ENCODE results near the gene PDZD7.
"Not testable (repeated sequence)": the region's sequence is repeated elsewhere in the genome, so short reads cannot be mapped to it uniquely, and the experiment has no call there.

The PDZD7 gene

DNA sequence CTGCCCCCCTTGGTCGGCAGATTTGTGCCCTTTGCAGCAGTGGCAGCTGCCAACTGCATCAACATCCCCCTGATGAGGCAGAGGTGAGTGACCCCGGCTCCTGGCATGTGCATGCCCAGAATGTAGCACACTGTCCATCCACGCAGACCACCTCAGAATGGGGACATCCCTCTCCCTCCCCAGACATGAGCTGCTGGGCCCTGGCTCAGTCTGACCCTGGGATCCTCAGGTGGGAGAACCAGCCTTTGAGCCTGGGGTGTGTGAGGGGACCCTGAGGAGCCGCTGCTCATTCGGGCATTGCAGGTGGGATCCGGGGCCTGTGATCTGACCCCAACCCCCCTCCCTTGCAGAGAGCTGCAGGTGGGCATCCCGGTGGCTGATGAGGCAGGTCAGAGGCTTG, 5.8 kb upstream of the PDZD7 start:
- DNase-seq: no peak

DNA sequence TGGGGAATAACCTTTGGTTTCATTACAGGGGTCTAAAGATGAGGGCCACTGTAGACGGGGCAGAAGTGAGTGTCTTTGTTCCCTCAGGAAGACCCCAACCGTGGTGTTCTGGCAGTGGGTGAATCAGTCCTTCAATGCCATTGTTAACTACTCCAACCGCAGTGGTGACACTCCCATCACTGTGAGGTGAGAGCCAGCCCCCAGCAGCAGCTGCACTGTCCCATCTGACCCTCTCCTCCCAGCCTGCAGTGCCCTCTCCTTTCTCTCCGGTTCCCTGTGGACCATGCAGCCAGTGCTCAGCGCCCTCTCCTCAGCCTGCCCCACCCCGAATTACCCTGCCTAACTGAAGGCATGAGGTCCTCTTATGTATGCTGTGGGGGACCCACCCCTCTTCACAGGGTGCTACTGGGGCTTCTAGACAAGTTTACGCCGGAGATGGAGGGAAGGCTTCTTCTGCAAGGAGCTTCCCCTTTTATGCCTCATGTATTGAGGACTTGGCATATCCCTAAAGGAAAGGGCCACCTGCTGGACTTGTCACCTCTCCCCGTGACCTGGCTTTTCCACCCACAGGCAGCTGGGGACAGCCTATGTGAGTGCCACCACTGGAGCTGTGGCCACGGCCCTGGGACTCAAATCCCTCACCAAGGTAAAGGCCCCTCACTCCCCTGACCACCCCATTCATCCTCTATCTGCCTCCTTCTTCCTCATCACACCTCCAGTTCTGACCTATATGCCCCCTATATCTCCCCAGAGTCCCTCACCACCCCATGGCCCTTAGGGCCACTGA, 5.2 kb upstream of the PDZD7 start:
- DNase-seq: no peak

DNA sequence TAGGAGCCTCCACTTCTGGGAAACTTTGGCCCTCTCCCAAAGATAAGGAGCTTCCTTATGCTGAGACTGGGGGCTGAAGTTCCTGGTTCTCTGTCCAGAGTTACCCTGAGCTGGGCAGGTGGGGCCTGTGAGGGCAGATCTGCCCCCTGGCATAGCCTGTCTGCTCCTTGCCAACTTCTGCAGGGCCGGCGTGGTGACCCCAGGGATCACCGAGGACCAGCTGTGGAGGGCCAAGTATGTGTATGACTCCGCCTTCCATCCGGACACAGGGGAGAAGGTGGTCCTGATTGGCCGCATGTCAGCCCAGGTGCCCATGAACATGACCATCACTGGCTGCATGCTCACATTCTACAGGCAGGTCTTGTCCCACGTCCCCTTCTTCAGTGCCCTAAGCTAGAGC, 4.4 kb upstream of the PDZD7 start:
- DNase-seq: no peak

DNA sequence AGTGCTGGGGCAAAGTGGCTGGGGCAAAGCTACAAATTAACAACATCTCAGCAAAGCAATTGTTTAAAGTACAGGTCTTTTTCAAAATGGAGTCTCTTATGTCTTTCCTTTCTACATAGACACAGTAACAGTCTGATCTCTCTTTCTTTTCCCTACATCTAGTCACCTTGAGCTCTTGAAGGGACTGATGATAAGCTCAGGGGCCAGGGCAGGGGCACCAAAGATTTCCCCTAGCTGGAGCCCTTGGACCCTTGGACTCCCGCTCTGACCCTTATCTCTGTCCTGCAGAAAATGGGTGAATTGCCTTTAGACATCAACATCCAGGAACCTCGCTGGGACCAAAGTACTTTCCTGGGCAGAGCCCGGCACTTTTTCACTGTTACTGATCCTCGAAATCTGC, 3.5 kb upstream of the PDZD7 start:
- DNase-seq: not testable (repeated sequence)

DNA sequence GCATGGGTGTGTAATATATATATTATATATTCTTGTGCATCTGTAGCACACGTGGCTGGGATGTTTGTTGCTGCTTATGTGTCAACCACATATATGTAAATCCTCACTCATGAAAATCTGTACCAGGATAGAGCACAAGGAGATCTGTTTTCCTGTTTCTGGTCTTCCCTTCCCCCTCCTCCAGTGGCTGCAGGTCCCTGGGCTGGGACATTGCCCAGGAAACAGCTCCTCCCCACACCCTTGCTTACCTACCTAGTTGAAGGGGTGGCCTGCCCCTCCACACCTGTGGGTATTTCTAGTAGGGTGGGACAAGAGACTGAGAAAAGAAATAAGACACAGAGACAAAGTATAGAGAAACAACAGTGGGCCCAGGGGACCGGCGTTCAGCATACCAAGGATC, 2.3 kb upstream of the PDZD7 start:
- no peak for DNase-seq

DNA sequence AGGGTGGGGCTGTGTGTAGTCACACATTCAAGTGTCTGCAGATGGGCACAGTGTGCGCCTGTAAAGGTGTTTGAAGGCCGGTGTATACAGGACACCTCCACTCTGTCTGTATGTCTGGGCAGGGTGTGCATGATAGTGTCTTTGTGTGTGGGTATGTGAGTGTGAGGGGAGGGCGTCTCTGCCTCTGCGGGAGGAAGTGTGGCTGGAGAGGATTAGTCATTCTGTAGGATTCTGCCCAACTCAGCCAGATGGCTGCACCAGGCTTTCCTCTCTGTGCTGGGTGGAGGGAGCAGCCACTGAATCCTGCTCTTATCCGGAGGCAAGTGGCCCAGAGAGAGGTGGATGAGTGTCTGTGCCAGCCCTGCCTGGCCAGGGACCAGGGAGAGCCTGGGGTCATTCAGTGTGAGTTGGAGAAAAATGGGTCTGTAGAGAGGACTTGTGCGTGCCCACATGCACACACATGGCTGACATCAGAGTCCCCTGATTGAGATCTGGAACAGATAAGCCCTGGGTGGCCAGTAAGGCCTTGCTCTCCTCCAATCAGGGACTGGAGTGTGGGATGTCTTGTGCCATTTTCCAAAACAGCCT, 1.8 kb upstream of the PDZD7 start:
- DNase-seq: no peak

DNA sequence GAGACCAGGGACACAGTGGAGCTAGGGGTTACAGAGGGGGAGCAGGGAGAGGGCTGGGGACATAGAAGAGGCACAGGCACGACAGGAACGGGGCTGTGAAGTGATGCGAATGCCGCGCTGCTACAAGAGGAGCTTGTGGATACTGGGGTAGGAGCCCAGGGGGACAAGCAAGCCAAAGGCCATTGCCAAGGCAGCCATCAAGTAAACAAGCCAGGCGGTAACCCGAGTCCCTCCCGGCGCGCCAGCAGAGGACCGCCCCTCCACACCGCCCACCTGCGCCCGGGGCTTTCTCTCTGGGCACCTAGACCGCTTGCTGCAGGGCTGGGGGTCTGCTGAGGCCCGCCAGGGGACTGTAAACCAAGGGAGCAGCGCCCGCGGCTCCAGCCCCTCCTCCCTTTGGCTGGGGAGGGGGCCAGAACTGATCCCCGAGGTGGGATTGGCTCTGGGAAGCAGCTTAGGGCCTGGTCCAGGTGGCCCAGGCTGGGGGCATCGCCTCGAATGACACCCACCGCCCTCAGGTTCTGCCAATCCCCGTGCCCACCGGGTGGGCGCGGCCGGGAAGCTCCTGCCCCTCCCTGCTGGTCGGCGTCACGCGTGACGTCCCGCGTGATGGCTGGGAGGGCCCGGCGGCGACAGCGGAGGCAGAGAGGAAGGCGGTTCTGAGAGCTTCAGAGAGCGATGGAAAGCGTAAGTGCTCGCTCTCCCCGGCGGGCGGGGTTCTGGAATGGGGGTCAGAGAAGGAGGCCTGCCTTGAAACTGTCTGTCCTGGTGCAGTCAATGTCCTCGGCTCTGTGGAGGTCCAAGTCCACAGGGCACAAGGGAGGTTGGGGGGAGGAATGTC, 1.1 kb upstream of the PDZD7 start:
- no peak for DNase-seq

DNA sequence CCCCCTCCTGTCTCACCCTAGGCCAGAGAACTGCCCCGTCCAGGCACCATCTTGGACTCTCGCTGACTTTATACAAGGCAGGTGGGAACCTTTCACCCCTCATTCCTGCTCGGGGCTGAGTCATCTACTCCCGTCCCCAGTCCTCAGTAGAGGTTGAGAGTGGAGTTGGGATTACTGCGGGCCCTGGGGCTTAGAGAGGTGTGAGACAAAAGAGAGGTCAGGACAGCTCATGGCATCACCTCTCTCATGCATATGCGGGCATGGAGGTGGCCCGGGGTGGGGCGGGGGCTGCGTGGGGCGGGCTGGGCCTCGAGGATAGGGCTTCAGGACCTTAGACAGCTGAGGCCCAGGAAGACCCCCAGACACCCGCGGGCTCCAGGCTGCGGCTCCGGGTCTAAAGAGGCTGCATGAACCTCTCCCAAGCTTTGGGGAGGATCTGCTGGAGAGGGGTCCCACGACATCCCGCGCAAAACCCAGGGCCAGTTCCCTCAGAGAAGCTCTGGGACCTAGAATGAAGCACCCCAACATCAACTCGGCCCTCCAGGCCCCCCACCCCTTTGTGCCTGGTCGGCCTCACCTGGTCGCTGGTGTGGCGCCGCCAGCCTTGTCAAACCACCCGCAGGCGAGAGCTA, 317 bp downstream of the PDZD7 start:
- no peak for DNase-seq

DNA sequence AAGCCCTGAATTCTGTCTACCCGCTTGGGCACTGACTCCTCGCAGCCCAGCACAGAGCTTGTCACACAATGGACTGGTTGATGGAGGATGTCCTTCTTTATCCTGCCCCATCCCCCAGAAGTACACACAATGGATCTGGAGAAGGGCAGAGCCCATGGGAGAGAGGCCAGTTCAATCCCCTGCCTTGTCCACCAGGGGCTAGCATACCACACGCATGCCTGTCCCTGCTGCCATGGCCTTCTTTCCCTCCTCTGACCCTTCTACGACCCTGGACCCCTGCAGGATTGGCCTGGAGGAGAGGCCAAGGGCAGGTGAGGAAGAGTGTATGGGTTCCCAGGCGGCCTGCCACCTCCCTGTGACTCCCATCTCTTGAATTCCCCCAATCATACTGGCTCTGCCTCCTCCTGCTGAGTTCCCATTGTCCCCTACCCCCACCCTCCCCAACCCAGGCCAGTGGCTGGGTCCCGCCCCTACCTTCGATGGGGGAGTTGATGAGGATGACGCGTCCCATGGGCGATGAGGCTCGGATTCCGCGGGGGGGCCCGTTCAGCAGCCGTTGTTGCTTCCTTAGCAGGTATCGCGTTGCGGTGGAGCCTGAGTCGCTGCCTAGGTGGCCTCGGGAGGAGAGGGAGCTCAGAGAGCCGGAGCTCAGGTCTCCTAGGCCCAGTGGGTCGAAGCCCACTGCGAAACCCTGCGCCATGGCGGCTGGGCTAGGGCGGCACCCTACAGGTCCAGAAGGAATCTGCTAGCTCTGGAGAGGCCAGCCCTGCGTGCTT, 1.2 kb downstream of the PDZD7 start:
- DNase-seq: no peak

DNA sequence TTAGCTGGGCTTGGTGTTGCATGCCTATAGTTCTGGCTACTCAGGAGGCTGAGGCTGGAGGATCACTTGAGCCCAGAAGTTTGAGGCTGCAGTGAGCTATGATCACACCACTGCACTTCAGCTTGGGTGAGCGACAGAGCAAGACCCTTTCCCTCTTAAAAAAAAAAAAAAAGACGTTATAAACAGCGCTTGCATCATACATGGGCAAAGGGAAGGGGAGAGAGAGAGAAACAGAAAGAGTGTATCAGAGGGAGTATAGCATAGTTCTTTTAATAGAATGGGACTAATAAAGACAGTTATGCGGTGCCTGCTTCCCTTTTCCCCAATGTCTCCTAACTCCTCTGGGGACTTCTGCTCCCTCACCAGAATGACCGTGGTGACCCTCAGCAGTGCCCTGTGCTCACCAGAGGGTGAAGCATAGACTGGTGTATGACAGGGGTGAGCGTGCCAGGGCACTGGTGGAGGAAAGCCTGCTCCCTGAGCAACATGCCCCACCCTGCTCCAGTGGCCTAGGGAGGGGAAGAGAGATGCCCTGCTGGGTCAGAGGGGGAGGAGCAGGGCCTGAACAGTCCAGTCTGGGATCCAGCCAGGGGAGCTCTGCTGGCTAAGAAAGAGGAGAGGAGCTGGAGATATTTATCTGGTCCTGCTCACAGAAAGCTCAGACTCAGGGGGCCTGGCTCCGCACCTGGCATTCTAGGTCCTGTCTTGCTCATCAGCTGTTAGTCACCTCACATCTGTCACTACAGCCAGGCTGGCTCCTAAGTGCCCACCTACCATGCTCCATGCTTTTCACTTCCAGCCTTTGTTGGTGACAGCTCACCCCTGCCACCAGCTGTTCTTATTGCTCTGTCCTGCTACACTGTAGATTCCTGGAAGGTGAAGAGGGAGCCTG, 2.2 kb downstream of the PDZD7 start:
- DNase-seq: no peak

DNA sequence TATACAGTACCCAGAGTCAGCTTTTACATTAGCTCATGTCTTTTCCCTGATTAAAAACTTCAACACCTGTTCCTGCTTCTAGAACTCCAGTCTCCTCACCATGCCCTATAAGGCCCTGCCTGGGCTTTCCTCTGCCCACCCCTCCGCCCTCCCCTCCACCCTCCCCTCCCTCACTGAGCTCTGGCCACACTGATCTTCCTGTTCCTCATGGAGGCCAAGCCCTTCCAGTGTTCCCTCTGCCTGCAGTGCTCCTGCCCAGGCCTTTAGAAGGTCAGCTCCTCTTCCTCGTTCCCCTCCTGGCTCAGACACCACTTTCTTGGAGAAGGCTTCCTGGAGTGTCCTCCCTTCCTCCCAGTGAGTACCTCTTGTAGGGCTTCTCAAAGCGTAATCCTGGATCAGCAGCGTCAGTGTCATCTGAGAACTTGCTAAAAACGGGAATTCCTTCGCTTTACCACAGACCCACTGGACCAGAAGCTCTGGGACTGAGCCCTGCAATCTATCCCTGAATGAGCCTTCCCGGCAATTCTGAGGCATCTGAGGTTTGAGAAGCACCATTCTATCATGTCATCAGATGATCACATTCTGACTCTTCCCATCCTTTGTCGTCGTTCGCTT, 3.7 kb downstream of the PDZD7 start:
- DNase-seq: no peak

DNA sequence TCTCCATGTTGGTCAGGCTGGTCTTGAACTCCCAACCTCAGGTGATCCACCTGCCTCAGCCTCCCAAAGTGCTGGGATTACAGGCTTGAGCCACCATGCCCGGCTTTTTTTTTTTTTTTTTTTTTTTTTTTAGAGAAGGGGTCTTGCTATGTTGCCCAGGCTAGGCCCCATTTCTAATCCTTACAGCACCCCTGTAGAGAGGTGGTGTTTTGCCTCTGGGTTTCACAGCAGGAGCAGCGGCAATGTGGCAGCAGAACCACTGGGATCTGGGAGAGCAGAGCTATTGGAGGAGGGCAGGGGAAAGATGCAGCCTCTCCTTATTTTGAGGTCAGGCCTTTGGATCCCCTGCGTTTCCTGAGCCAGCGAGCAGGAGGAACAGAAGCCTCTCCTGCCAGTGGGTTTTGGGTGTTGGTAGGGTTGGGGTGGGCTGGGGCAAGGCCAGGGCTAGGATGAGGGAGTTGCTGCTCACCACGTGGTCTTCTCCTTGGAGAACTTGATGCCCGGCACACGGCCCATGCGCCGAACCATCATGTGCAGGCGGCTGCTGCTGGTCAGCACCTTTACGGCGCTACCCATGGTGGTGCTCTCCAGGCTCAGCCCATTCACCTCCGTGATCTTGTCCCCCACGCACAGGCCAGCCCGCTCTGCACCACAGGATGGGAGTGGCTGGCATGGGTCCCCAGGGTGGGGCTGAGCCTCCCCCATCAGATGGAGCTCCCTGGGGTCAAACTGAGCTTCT, 7.8 kb downstream of the PDZD7 start:
- DNase-seq: no peak

DNA sequence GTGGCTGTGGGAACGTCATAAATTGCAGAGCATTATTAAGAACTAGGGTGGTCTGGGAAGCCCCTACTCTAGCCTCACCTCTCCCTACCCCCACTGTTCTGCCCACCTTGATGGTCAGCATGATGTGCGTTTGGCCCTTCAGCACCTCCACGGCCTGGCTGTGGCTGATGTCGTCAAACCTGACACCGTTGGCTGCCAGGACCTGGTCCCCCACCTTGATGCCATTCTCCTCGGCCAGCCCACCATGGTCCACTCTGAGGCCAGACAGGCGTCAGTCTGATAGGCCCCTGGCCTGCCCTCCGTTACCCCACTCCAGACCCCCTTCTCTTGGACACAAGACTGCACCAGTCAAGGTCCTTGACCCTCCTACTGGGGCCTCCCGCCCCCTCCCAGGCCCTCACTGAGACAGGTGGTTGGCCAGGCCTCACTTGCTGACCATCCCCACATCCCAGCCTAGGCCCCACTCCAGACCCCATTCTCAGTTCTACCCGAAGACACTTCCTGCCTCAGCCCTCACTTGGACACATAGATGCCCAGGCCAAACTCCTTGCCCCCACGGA, 9.2 kb downstream of the PDZD7 start:
- no peak for DNase-seq

DNA sequence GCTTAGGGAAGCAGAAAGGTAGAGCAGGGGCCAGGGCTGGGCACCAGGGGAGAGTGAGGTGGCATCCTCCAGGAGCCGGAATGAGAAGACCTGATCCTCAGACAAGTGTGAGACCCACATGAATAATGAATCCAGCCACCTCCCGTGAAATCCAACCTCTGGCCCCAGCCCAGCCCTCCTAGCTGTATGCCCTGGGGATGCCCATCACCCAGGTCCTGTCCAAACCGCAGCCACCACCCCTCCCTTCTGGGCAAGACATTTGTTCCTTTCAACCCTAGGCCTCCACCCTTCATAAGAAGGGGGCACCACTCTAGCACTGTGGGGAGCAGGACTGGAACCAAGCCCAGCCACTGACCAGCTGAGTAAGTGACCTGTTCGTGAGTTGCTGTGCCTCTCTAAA, 9.7 kb downstream of the PDZD7 start:
- no peak for DNase-seq

DNA sequence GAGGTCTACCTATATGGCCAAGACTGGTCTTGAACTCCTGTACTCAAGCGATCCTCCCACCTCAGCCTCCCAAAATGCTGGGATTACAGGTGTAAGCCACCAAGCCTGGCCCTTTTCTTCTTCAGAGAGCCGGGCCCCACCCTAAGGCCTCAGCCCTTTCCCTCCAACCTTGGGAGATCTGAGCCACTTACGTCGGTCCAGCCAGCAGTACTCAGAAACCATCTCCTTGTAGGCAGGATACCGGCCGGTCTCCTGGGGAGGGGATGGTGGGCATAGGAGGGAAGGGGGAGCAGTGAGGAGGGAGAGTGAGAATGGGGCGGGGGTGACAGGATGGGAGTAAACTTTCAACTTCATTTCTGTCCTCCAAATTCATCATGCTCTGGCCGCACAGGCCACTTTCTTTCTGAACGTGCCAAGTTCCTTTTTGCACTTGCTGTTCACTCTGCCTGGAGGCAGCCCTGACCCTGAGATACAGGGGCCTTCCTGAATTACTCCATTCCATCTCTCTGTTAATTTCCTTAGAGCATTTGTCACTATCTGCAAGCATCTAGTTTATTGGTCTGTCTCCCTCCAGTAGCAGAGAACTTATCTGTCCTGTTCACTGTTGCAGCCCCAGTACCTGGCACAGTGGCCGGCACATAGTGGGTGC, 10.4 kb downstream of the PDZD7 start:
- no peak for DNase-seq

DNA sequence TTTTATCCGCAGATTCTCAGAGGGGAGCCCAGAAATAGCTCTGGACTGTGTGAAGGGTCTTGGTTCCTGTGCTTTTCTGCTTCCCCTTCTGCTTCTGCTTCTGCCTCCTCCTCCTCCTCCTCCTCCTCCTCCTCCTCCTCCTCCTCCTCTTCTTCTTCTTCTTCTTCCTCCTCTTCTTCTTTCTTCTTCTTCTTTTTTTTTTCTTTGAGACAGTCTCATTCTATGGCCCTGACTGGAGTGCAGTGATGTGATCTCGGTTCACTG, 11.6 kb downstream of the PDZD7 start:
- DNase-seq: no peak

DNA sequence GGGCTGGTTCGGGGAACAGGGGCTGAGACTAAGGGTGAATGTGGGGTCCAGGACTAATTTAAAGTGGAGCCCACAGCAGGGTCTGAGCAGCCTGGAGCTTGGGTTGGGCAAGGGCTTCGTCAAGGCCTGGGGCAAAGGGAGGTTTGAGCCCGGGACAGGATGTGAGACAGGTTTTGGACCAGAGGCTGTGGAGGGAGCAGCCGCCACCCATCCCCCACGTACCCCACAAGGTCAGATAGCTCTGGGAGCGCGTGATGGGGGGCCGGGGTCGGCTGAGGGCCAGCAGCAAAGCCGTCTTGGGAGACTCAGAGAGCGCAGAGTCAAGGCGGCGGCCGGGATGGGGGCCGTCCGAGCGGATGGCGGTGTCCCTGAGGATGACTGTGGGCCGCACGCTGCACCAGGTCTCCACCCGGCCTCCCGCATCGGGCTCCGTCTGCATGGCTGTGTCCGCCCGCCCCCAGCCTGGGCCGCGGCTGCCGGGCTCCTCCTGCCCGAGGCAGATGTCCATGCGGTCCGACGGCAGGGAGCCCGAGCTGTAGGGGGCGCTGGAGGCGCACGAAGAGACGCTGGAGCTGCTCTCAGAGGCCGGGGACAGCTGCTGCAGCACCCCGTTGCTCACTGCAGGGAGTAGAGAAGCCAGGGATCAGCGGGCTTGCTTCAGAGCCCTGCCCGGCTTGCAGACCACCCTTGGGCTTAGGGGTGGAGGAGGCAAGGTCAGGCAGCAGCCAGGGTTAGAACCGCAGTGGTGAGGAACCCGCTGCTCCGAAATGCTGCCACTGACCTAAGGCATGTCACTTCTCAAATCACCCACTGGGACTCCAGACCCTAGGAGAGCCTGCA, 12.1 kb downstream of the PDZD7 start:
- no peak for DNase-seq

DNA sequence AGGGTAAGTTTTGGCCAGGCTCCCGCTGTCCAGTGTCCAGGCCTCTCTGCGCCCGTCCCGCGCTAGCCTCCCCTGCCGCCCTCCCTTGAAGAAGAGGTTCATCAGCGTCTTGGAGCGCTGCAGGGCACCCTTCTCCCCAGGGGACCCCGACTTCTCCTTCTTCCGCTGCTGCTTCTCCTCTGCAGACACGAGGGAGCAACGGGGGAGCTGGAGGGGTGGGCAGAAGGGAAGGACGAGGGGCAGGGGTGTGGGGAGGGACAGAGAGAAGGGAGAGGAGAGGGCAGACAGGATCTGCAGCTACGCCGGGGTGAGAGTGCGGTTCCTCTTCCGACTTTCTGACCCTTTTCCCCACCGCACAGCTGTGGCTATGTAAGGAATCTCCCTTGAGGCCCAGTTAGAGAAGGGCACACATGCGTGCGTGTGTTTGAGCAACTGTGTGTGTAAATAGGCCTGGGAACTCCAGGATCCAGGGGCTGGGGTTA, 12.8 kb downstream of the PDZD7 start:
- DNase-seq: no peak

DNA sequence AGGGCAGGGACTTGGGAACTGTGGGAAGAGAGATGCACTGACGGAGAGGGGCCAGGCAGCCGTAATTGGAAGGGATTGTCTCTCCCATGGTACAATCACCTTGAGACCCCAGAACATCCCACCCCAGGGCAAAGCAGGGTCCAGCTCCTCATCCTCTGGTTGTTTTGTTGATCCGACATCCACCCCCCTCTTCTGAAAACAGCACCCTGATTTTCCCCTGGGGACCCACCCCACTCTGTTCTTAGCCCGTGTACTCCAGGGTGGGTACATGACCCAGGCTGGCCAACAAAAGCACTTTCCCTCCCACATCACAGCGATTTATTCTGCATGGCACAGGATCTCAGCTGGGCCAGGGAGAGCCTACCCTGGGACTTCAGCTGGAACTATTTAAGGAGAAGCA, 14.1 kb downstream of the PDZD7 start:
- no peak for DNase-seq

Measured in SIG-M5 (cell line).